ENCODE measurements around the gene SAMD10.

Gene SAMD10

DNA sequence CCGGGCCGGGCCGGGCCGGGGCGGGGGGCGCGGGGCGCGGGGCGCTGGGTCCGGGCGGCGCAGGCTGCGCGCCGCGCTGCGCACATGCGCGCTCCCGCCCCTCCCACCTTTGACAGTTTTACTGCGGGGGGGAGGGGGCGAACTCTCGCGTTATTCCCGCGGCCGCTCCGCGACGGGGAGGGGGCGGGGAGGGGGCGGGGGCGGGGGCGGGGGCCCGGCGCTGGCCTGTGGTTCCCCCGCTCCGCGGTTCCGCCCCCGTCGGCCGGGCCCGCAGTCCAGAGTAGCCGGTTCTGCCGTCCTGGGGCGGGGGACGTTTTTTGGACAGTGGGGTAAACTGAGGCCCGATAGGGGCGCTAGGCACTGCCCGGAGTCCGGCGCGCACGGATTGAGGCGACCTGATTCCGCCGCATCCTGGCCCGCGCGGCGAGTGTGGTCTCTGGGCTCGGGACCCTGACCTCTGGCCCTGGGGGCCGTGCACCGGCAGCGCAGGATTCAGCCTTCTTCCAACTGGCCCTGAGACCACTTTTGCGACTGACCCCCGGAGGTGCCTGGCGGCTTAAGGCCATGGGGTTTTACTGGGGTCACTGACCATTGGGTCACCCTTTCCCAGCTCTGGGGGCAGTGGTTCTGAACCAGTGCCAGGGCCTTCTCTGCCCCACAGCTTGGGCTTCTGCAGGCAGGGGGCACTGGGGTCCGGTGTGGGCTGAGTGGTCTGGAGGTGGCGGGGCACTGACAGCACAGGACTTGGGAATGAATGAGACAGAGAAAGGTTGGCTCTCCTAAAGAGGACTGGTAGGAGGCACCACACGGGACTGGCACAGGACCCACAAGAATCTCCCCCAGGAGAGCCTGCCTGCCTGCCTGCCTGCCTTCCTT, 9.4 kb downstream of the SAMD10 start, which contains the start of gene ZNF512B (continued):
- no peak for TF ChIP-seq OVOL3 (tag by site-specific recombination; IDR thresholded peaks at IDR 0.05)
- 0 out of 2 replicates have a peak, but pooled peaks have one; percentile 37 for TF ChIP-seq SP3 (tag by site-specific recombination; IDR thresholded peaks at IDR 0.05)

DNA sequence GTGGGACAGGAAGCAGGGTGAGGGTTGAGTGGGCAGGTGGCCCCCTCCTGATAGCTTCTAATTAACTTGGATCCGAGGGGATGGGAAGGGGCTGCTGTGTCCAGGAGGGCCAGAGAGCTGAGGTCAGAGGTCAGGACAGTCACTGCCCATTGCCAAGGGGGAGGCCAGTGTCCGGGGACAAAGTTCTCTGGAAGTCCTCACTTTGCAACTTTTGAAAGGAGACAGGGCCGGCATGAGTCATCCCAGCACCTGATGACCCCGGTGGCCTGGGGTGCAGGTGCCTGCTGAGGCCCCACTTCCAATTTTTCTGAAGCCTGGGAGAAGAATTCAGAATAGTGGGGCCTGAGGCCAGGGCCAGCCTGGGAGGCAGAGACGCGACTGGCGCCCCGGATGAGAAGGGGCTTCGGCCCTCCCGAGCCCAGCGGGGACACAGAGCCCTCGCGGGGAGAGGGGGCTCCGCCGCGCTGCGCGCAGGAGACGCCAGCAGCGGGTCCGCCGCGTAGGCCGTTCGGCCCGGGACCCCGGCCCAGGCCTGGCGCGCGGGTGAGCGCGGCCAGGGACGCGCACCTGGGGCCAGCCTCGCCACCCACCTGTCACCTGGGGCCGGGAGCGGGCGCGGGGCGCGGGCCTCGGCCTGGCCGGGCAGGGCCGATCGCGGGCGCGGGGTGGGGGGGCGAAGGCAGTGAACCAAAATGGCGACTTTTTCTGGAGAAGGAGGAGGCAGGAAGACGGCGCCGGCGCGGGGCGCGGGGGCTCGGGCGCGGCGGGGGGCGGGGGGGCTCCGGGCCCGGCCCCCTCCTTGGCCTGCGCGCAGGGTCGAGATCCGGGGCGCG, 10.3 kb downstream of the SAMD10 start:
- Histone ChIP-seq H3K4me3 (ENCODE audit: low read depth, low read length) (peak overlapping the region; percentile 52), H3K36me3 (ENCODE audit: control insufficient read depth in 2 of 2, insufficient read depth in 1 of 2, low read length in 2 of 2) (peaks cover 0 to 33% of the 10 kb centered on the region in 2 experiments; a peak in 1 of 3 replicates), H3K9me3 (ENCODE audit: control insufficient read depth, insufficient read depth, low read depth, low read length) (no peaks in the 10 kb centered on the region), H3K4me1 (ENCODE audit: control insufficient read depth, insufficient read depth, low read length) (no peaks in the 10 kb centered on the region), H3K27ac (ENCODE audit: extremely low read depth, low read depth, low read length) (peak overlapping the region; percentile 88; the same call in 1 of the 2 replicates)
- TF ChIP-seq ZNF585B (tag by site-specific recombination; IDR thresholded peaks at IDR 0.05): no peak
- TF ChIP-seq ZFP41 (tag by site-specific recombination; IDR thresholded peaks at IDR 0.05; ENCODE audit: borderline replicate concordance): no peak
- no peak for TF ChIP-seq ZNF777 (tag by site-specific recombination; IDR thresholded peaks at IDR 0.05; ENCODE audit: borderline replicate concordance)
- TF ChIP-seq, protein P1, sequence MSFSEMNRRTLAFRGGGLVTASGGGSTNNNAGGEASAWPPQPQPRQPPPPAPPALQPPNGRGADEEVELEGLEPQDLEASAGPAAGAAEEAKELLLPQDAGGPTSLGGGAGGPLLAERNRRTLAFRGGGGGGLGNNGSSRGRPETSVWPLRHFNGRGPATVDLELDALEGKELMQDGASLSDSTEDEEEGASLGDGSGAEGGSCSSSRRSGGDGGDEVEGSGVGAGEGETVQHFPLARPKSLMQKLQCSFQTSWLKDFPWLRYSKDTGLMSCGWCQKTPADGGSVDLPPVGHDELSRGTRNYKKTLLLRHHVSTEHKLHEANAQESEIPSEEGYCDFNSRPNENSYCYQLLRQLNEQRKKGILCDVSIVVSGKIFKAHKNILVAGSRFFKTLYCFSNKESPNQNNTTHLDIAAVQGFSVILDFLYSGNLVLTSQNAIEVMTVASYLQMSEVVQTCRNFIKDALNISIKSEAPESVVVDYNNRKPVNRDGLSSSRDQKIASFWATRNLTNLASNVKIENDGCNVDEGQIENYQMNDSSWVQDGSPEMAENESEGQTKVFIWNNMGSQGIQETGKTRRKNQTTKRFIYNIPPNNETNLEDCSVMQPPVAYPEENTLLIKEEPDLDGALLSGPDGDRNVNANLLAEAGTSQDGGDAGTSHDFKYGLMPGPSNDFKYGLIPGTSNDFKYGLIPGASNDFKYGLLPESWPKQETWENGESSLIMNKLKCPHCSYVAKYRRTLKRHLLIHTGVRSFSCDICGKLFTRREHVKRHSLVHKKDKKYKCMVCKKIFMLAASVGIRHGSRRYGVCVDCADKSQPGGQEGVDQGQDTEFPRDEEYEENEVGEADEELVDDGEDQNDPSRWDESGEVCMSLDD (tag by site-specific recombination; IDR thresholded peaks at IDR 0.05): peak; percentile 80
- TF ChIP-seq ZNF610 (tag by site-specific recombination; IDR thresholded peaks at IDR 0.05; ENCODE audit: borderline replicate concordance): no peak
- TF ChIP-seq BCL11B (tag by site-specific recombination; IDR thresholded peaks at IDR 0.05; ENCODE audit: low read depth): peak; percentile 94
- TF ChIP-seq ZNF112 (tag by site-specific recombination; IDR thresholded peaks at IDR 0.05): no peak
- TF ChIP-seq, protein P2, sequence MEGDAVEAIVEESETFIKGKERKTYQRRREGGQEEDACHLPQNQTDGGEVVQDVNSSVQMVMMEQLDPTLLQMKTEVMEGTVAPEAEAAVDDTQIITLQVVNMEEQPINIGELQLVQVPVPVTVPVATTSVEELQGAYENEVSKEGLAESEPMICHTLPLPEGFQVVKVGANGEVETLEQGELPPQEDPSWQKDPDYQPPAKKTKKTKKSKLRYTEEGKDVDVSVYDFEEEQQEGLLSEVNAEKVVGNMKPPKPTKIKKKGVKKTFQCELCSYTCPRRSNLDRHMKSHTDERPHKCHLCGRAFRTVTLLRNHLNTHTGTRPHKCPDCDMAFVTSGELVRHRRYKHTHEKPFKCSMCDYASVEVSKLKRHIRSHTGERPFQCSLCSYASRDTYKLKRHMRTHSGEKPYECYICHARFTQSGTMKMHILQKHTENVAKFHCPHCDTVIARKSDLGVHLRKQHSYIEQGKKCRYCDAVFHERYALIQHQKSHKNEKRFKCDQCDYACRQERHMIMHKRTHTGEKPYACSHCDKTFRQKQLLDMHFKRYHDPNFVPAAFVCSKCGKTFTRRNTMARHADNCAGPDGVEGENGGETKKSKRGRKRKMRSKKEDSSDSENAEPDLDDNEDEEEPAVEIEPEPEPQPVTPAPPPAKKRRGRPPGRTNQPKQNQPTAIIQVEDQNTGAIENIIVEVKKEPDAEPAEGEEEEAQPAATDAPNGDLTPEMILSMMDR (tag by site-specific recombination; IDR thresholded peaks at IDR 0.05): no peak
- peak; percentile 64; the same call in 1 of the 2 replicates for TF ChIP-seq ZEB2 (tag by site-specific recombination; IDR thresholded peaks at IDR 0.05)
- TF ChIP-seq ZNF10 (tag by site-specific recombination; IDR thresholded peaks at IDR 0.05): peak; percentile 97
- TF ChIP-seq ZBTB8A (tag by site-specific recombination; IDR thresholded peaks at IDR 0.05): peak; percentile 46
- peak; percentile 39 for TF ChIP-seq ZNF335 (tag by site-specific recombination; conservative IDR thresholded peaks at IDR 0.05)
- TF ChIP-seq, protein P3, sequence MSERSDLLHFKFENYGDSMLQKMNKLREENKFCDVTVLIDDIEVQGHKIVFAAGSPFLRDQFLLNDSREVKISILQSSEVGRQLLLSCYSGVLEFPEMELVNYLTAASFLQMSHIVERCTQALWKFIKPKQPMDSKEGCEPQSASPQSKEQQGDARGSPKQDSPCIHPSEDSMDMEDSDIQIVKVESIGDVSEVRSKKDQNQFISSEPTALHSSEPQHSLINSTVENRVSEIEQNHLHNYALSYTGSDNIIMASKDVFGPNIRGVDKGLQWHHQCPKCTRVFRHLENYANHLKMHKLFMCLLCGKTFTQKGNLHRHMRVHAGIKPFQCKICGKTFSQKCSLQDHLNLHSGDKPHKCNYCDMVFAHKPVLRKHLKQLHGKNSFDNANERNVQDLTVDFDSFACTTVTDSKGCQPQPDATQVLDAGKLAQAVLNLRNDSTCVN (tag by site-specific recombination; optimal IDR thresholded peaks at IDR 0.05): peak; percentile 37
- TF ChIP-seq HOXC10 (CRISPR knock-in tag; IDR thresholded peaks at IDR 0.05): no peak
- TF ChIP-seq, protein P4, sequence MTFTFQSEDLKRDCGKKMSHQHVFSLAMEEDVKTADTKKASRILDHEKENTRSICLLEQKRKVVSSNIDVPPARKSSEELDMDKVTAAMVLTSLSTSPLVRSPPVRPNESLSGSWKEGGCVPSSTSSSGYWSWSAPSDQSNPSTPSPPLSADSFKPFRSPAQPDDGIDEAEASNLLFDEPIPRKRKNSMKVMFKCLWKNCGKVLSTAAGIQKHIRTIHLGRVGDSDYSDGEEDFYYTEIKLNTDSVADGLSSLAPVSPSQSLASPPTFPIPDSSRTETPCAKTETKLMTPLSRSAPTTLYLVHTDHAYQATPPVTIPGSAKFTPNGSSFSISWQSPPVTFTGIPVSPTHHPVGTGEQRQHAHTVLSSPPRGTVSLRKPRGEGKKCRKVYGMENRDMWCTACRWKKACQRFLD (tag by site-specific recombination; IDR thresholded peaks at IDR 0.05): no peak
- TF ChIP-seq, protein P5, sequence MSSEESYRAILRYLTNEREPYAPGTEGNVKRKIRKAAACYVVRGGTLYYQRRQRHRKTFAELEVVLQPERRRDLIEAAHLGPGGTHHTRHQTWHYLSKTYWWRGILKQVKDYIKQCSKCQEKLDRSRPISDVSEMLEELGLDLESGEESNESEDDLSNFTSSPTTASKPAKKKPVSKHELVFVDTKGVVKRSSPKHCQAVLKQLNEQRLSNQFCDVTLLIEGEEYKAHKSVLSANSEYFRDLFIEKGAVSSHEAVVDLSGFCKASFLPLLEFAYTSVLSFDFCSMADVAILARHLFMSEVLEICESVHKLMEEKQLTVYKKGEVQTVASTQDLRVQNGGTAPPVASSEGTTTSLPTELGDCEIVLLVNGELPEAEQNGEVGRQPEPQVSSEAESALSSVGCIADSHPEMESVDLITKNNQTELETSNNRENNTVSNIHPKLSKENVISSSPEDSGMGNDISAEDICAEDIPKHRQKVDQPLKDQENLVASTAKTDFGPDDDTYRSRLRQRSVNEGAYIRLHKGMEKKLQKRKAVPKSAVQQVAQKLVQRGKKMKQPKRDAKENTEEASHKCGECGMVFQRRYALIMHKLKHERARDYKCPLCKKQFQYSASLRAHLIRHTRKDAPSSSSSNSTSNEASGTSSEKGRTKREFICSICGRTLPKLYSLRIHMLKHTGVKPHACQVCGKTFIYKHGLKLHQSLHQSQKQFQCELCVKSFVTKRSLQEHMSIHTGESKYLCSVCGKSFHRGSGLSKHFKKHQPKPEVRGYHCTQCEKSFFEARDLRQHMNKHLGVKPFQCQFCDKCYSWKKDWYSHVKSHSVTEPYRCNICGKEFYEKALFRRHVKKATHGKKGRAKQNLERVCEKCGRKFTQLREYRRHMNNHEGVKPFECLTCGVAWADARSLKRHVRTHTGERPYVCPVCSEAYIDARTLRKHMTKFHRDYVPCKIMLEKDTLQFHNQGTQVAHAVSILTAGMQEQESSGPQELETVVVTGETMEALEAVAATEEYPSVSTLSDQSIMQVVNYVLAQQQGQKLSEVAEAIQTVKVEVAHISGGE (tag by site-specific recombination; conservative IDR thresholded peaks at IDR 0.05; ENCODE audit: low read depth): no peak
- no peak for TF ChIP-seq ZNF24 (tag by site-specific recombination; IDR thresholded peaks at IDR 0.05)
- 0 out of 2 replicates have a peak, but pooled peaks have one; percentile 13 for TF ChIP-seq ZFHX2 (tag by site-specific recombination; conservative IDR thresholded peaks at IDR 0.05)
- peak; percentile 94 for TF ChIP-seq BCL11A (tag by site-specific recombination; IDR thresholded peaks at IDR 0.05; ENCODE audit: low read depth)
- CTCF ChIA-PET: no interaction called here
- POLR2A ChIA-PET: interaction anchor here (1.0 to 2.7 kb wide), 2 partner anchors 12 to 104 kb away, joined by 3 to 12 read pairs; partner anchors contain the start of genes TPD52L2 and UCKL1
